Hepatocyte (in vitro differentiated cells): Measurements from ENCODE around the gene AURKB.

Source experiments
- EZH2 ChIP-seq: fragments of 200-600 bp; sonication (generic); IDR thresholded peaks from 2 replicates; pipeline ENCODE4 v1.6.1; 2016; ENCODE audit warnings: antibody characterized with exemption, mild to moderate bottlenecking, borderline replicate concordance
- TF ChIP-seq, protein P1 (sequence below): fragments of 200-600 bp; sonication (generic); IDR thresholded peaks from 2 replicates; pipeline ENCODE4 v1.5.1; 2016; ENCODE audit warnings: antibody characterized with exemption, mild to moderate bottlenecking; ENCODE audit not compliant: poor library complexity

DNA sequence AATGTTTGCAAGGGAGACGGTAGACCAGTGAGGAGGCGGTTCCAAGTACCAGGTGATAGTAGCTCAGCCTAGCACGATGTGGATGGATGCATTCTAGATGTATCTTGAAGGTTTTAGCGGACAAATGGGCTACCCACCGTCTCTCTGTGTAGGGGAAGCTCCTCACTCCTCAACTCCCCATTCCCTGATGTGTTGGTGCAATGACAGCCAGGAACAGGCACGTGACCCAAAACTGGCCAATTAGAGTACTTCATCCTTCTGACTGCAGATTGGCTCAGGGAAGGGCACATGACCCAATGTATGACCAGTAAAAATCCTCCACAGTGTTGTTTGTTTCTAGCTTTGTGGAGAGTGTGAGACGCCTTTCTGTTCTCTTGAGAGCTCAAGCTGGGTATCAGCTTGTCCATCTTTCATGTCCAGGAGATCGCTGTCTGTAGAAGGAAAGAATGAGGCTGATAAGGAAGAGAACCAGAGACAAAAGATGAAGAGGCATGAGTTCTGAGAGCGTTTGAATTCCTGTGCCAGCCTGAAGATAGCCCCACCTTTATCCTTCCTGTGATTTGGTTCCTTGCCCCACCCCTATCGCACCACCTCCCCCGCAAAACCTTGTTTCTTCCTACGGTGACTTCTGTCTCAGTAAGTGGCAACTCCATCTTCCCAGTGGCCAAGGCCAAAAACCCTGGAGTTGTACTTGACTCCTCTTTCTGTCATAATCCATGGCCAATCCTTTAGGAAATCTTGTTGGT lies 18.1 kb downstream of the AURKB start:
- TF ChIP-seq EZH2: no peak
- TF ChIP-seq, protein P1, sequence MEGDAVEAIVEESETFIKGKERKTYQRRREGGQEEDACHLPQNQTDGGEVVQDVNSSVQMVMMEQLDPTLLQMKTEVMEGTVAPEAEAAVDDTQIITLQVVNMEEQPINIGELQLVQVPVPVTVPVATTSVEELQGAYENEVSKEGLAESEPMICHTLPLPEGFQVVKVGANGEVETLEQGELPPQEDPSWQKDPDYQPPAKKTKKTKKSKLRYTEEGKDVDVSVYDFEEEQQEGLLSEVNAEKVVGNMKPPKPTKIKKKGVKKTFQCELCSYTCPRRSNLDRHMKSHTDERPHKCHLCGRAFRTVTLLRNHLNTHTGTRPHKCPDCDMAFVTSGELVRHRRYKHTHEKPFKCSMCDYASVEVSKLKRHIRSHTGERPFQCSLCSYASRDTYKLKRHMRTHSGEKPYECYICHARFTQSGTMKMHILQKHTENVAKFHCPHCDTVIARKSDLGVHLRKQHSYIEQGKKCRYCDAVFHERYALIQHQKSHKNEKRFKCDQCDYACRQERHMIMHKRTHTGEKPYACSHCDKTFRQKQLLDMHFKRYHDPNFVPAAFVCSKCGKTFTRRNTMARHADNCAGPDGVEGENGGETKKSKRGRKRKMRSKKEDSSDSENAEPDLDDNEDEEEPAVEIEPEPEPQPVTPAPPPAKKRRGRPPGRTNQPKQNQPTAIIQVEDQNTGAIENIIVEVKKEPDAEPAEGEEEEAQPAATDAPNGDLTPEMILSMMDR: no peak
